ENCODE data around the gene KLHDC4. TPM values are rescaled to one million over a fixed set of nuclear protein-coding genes. Genes with fewer than 3 reads are reported as not detected.

Gene KLHDC4
- total and polyA plus RNA-seq, 2 of the 4 experiments (the other 2 are of a cell fraction): 13.6 to 19.0 TPM

DNA sequence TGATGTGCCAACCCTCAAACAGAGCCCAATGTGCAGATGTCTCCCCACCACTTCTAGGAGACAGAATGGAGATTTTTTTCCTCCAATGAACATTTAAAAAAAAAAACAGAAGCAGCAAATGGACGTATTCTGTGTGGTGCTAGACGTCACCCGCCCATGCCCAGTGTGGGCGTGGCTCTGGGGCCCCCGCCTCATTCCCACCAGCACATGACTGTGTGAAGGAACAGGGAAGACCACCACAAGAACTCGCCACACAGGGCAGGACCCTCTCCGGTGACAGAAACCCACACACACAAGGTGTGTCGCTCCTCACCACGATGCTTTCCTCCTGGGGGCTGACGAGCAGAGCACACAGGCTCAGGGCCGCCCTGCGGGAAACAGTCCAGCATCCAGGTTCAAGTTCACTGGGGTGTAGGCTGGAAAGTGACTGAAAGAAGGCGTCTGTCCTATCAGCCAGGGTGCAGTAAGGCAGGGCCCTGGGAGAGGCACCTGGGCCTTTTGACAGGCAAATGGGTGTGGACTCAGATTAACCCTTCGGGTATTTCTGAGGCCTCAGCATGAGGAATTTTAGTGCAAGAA, 53.5 kb downstream of the KLHDC4 start:
- no peak overlapping the region for H2BK15ac ChIP-seq (ENCODE audit: low read depth, low read length)
- ChIA-PET CTCF (no interaction called here), POLR2A (ENCODE audit: unreplicated experiment) (no interaction called here)
- in situ Hi-C loops (cut with MboI; ENCODE audit: low sequenced_read_pairs) (no loop called here), intact Hi-C loops (cut with micrococcal nuclease) (no loop called here), dilution Hi-C loops (cut with HindIII; ENCODE audit: low sequenced_read_pairs, unreplicated experiment) (no loop called here)
- no peak overlapping the region for H4K8ac ChIP-seq (ENCODE audit: low read depth in 2 of 2, low read length in 2 of 2)
- H3K4me3 ChIP-seq (ENCODE audit: insufficient read depth, low read depth, low read length): no peak overlapping the region
- no peak overlapping the region for H3K23ac ChIP-seq (ENCODE audit: low read depth, low read length)
- H3K56ac ChIP-seq (ENCODE audit: extremely low read depth, insufficient read depth, low read length): no peak overlapping the region
- DNase-seq (no peak), ATAC-seq (ENCODE audit: low read depth) (no peak)
- H3K14ac ChIP-seq (replicated peaks; ENCODE audit: low read depth, low read length): no peak overlapping the region
- H3K9me3 ChIP-seq (ENCODE audit: control insufficient read depth, insufficient read depth, low read length): no peaks in the 10 kb centered on the region
- peaks cover 2% of the 10 kb centered on the region for H3K9me1 ChIP-seq (ENCODE audit: insufficient read depth, low read length)
- no peak overlapping the region for H2BK120ac ChIP-seq (ENCODE audit: low read depth, low read length)
- H2BK20ac ChIP-seq (ENCODE audit: low read depth, low read length): no peak overlapping the region
- no peak overlapping the region for H3K9ac ChIP-seq (ENCODE audit: low read depth, low read length)
- H3K18ac ChIP-seq (ENCODE audit: low read depth, low read length): no peak overlapping the region
- no TSS peak for BruUV-seq (replicated peaks)
- H3K4me1 ChIP-seq (ENCODE audit: control insufficient read depth, insufficient read depth, low read length): no peaks in the 10 kb centered on the region
- no peak overlapping the region for H3K27ac ChIP-seq (ENCODE audit: insufficient read depth, low read length)
- H3K36me3 ChIP-seq (ENCODE audit: control insufficient read depth, insufficient read depth, low read length): peaks cover 32% of the 10 kb centered on the region
- H3K4me2 ChIP-seq (ENCODE audit: low read depth, low read length): no peak overlapping the region
- H2AK9ac ChIP-seq (replicated peaks; ENCODE audit: low read depth, low read length, poor library complexity): no peak overlapping the region
- 91% methylated on average over 7 of the region's 14 CpGs; no CpG with 5 or more reads in 1 of the 2 experiments for WGBS, 2 experiments (ENCODE audit: extremely low coverage in 2 of 2, insufficient read length in 1 of 2)
- H3K79me1 ChIP-seq (ENCODE audit: low read depth in 1 of 2, low read length in 2 of 2): no peaks in the 10 kb centered on the region
- no peak overlapping the region for H2AK5ac ChIP-seq (ENCODE audit: low read depth, low read length)
- no peak overlapping the region for H2AFZ ChIP-seq (replicated peaks; ENCODE audit: low read length, poor library complexity)
- no peak overlapping the region for H4K91ac ChIP-seq (ENCODE audit: insufficient read depth, low read depth, low read length)
- TF ChIP-seq RCOR1 (IDR thresholded peaks at IDR 0.05; ENCODE audit: insufficient replicate concordance, low read length) (no peak), SMC3 (IDR thresholded peaks at IDR 0.05; ENCODE audit: low read depth, low read length) (no peak), RFX5 (IDR thresholded peaks at IDR 0.05; ENCODE audit: low read depth, low read length) (no peak), POLR2A (IDR thresholded peaks at IDR 0.05; ENCODE audit: low read depth, low read length) (no peak), NFE2L2 (IDR thresholded peaks at IDR 0.05; ENCODE audit: low read depth, low read length) (no peak), RAD21 (IDR thresholded peaks at IDR 0.05; ENCODE audit: low read length) (no peak), CTCF (conservative IDR thresholded peaks at IDR 0.05; ENCODE audit: low read depth, low read length) (no peak)
- H3K4ac ChIP-seq (ENCODE audit: low read depth, low read length): no peak overlapping the region
- no peak overlapping the region for H2BK5ac ChIP-seq (ENCODE audit: low read depth, low read length, poor library complexity, severe bottlenecking)
- H4K20me1 ChIP-seq (ENCODE audit: insufficient read depth, low read length): no peaks in the 10 kb centered on the region
- H4K5ac ChIP-seq (ENCODE audit: low read depth, low read length): no peak overlapping the region
- no peaks in the 10 kb centered on the region for H3K27me3 ChIP-seq (ENCODE audit: control insufficient read depth, insufficient read depth, low read length)

Data from IMR-90 (cell line).